Left kidney (tissue), 2 donors: ENCODE data around the gene CYYR1. TPM values are rescaled to one million over a fixed set of nuclear protein-coding genes. Genes with fewer than 3 reads are reported as not detected.

Experiments used
- DNase-seq: peaks from one replicate; pipeline ENCODE4 v3.0.0-alpha.2; 2013
- polyA plus RNA-seq: library from polyadenylated mRNA; unstranded; fragments of 120-200 nt; gene quantifications from one replicate; pipeline ENCODE4 v1.2.1, GENCODE V29; 2013; ENCODE audit not compliant: insufficient read length

CYYR1 gene
- polyA plus RNA-seq, 1 donor, result 54.1 TPM

DNA sequence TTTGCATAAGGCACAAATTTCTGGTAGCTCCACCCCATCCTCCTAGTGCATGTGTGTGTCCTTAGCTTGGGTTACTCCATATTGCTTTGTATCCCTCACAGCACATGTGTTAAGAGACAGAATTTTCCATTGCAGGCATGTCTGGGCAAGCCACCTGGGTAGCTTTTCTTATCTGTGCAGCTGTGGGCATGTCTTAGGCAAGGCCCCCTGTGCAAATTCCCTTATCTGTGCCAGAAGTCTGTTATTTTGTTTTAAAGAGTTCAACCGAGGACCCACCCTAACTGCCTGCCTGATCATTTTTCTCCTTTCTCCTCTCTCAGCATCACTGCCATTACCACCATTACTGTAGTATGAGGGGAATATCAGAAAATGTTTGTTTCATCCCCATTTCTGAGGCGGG is 131.9 kb downstream of the CYYR1 start:
- DNase-seq, result no peak

DNA sequence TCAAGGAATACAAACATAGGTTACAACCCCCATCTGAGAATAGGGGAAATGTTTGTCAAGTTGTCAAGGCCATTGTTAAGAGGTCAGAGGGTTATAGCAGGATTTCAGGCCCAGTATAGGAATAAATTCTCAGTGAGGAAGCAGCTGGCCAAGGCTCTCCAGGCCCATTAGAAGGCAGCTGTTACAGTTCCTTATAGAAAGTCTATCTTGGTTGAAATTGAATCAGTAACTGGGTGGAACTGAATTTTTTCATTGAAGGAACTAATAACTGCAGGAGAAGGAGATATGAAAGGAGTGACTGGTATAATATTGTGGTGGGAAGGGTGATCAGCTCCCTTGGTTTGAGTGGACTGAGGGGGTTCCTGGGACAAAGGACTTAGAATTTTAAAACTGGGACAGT is 134.1 kb downstream of the CYYR1 start:
- DNase-seq, result no peak

DNA sequence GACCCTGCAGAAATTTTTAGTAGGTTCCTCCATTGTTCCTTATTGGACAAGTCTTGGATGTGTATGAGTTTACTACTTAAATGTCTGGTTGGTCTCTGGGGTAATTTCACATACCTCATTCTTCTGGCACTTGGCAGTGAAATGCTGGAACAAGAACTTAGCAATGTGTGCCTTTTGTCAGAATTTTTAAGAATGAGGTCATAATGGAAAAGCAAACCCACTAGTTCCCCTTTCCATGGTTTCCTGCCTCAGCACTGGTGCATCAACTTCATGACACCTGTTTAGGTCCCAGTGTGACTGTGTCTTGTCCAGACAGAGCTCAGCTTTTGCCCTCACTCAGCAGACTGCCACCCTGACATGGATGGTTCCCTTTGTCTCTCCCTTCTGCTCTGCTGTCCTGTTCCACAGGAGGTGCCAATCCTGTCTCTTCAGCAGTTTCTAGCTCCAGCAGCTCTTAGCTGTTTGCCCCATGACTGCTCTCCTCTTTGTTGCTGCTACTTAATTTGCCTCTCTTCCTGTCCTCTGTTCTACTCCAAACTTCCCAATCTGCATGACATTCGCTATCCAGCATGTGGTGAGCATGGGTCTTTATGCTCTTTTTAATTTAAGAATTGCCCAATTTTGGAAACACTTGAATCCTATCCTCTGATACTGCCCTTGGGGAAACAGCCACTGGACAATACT is 135.6 kb downstream of the CYYR1 start:
- DNase-seq, result no peak

DNA sequence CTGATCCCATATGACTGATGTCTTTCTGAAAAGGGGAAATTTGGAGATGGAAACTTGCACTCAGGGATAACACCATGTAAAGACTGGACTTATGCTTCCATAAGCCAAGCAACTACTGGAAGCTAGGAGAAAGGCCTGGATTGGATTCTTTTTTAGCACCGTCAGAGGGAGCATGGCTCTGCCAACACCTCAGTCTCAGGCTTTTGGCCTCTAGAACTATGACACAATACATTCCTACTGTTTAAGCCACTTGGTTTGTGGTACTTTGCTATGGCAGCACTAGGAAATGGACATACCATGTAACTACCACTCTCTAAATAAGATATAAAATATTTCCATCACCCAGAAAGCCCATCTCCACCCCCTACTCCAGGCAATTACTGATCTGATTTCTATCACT is 139.7 kb downstream of the CYYR1 start:
- DNase-seq, result no peak

DNA sequence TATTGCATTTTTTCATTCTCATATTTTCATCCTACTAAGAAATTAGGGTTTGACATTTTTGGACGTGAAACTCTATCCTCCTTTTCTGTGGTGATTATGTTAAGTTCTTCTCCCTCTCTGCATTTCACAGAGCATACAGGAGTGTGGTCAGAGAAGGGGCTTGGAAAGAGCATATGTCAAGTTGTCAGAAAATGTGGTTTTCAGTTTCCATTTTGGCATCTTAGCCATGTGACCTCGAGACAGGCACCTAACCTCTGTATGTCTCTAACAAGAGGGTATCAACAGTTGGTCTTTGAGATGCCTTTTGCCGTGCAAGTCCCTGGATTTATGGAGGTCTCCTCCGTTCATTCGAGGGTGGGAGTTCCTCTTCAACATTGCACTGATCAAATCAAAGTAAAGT is 140.7 kb downstream of the CYYR1 start:
- DNase-seq, result no peak

DNA sequence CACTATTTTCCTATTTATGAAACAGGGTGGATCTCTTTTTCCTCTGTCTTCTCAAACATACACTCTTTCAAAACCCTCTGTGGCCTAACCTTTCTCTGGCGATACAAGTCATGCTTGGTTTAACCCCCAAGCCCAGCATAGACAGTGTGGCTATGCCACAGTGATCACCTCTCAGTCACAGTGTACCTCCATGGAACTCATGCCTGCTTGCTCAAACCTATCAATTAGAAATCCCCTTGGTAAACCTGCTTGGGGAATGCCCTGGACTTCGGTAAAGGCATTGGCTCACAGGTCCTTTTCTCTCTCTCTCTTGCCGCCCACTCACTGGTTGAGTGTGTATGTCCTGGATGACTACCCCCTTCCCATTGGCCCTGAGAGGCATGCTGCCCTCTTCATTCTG is 147.5 kb downstream of the CYYR1 start:
- DNase-seq, result no peak

DNA sequence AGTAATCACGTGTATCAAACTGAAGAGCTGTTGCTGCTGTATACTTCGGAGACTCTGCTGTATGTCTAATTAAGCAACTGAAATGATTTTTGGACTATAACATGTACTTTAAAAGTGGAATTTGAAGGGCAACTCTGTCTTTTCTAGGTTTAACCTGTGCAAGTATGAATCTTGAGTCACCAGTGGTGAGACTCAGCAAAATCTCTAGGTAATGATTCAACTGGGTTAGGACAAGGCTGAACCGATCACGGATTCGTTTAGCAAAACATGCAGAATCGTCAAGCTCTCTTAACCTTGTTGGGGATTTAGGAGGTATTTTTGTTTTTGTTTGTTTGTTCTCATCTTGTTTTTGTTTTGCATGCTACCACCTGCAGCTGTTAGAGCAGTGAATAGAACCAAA is 149.6 kb downstream of the CYYR1 start:
- no peak for DNase-seq

DNA sequence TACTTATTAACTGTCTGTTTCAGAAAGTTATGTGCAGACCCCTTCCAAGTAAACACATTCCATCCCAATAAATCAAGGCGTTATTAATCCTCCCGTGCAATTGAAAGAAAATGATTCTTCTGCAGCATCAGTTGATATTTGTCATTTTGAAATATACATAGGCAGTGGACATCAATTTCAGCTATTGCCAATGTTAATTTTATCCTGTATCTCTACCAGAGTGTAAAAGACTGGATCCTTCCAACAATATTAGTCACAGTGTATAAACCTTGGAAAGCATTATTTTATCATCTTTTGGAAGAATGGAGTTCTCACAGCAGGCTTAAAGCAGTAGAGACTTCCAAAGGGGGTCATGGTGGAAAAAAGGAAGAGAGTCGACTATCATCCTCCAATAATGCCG is 150.4 kb downstream of the CYYR1 start:
- DNase-seq, result no peak

DNA sequence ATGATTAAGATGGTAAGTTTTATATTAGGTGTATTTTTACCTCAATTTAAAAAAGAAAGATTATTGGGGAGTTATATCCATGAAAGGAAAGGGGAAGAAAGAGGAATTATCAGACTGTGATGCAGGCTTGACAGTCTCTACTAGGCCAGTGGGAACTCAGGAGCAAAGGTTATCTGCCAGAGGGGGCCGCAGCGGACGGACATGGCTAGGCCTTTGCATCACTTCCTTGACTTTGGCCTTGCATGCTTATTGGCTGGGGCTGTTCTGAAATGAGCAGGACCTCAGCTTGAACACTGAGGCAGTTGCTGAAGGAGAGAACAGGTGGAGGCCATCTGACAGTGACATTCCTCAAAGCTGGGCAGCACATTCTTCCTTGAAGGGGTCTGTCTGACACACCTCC is 150.9 kb downstream of the CYYR1 start:
- DNase-seq, result no peak

DNA sequence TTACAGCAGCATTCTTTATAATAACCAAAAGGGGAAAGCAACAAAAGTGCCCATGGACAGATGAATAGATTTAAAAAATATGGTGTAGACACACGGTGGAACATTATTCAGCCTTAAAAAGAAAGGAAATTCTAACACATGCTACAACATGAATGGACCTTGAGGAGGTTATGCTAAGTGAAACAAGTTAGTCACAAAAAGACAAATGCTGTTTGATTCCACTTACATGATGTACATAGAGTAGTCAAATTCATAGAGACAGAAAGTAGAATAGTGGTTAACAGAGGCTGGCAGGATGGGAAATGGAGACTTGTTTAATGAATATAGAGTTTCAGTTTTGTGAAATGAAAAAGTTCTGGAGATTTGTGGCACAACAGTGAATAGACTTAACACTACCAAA is 151.4 kb downstream of the CYYR1 start:
- DNase-seq, result no peak
